GM13977 (cell line): ENCODE results near the gene KLHL2.

Experiments
- DNase-seq: peaks from one replicate; pipeline ENCODE4 v3.0.0; 2012; ENCODE audit warnings: low spot score
- CTCF ChIP-seq: IDR thresholded peaks from 2 replicates; pipeline ENCODE4 v1.5.1; 2012; ENCODE audit warnings: mild to moderate bottlenecking, control low read depth; ENCODE audit not compliant: insufficient read depth; ENCODE audit errors: extremely low read depth, missing control alignments
- in situ Hi-C: fragments of 300-500 bp; cut with MboI; formaldehyde crosslinking; loops from one replicate; pipeline ENCODE4 v1.12.0; 2022; ENCODE audit warnings: low sequenced_read_pairs, low pct_unique_long_range_greater_than_20kb, mixed read lengths, inconsistent platforms; ENCODE audit not compliant: unreplicated experiment

KLHL2 gene

GRCh38 chr4:165288639-165289422, 81.5 kb downstream of the KLHL2 start:
- no peak for DNase-seq
- in situ Hi-C loops, result no loop called here
- no peak for TF ChIP-seq CTCF

GRCh38 chr4:165289423-165289785, 82.0 kb downstream of the KLHL2 start:
- DNase-seq, result no peak
- TF ChIP-seq CTCF, result no peak
- in situ Hi-C loops, result no loop called here

GRCh38 chr4:165293061-165293460, 85.7 kb downstream of the KLHL2 start:
- DNase-seq, result no peak
- no peak for TF ChIP-seq CTCF
- in situ Hi-C loops, result no loop called here

- in situ Hi-C loops, result no loop called here
- no peak for TF ChIP-seq CTCF
- no peak for DNase-seq
These were observed 86.7 kb downstream of the KLHL2 start for GRCh38 chr4:165293927-165294649.

- DNase-seq, result no peak
- in situ Hi-C loops, result no loop called here
- no peak for TF ChIP-seq CTCF
These were observed 87.5 kb downstream of the KLHL2 start for GRCh38 chr4:165294907-165295306.

GRCh38 chr4:165297626-165298025, 90.3 kb downstream of the KLHL2 start:
- TF ChIP-seq CTCF, result no peak
- in situ Hi-C loops, result no loop called here
- no peak for DNase-seq
